ENCODE data around the gene GHR.

The GHR gene

GRCh38 chr5:42587096-42587723 is 164.0 kb downstream of the GHR start:
- no peak for TF ChIP-seq CTCF (IDR thresholded peaks at IDR 0.05; ENCODE audit: control insufficient read depth, insufficient read depth, low read depth, low read length, missing control alignments)
- DNase-seq (ENCODE audit: low read depth): no peak
- no peak overlapping the region for H3K4me3 ChIP-seq (ENCODE audit: control insufficient read depth, low read depth, low read length)

- H3K4me3 ChIP-seq (ENCODE audit: control insufficient read depth, low read depth, low read length): no peak overlapping the region
- no peak for DNase-seq (ENCODE audit: low read depth)
- no peak for TF ChIP-seq CTCF (IDR thresholded peaks at IDR 0.05; ENCODE audit: control insufficient read depth, insufficient read depth, low read depth, low read length, missing control alignments)
These were observed 167.3 kb downstream of the GHR start for GRCh38 chr5:42590566-42590965.

GRCh38 chr5:42591015-42591414 is 167.8 kb downstream of the GHR start:
- no peak for TF ChIP-seq CTCF (IDR thresholded peaks at IDR 0.05; ENCODE audit: control insufficient read depth, insufficient read depth, low read depth, low read length, missing control alignments)
- no peak overlapping the region for H3K4me3 ChIP-seq (ENCODE audit: control insufficient read depth, low read depth, low read length)
- DNase-seq (ENCODE audit: low read depth): no peak

- no peak overlapping the region for H3K4me3 ChIP-seq (ENCODE audit: control insufficient read depth, low read depth, low read length)
- DNase-seq (ENCODE audit: low read depth): no peak
- TF ChIP-seq CTCF (IDR thresholded peaks at IDR 0.05; ENCODE audit: control insufficient read depth, insufficient read depth, low read depth, low read length, missing control alignments): no peak
These were observed 169.3 kb downstream of the GHR start for GRCh38 chr5:42592401-42593140.

GRCh38 chr5:42593591-42593990 is 170.4 kb downstream of the GHR start:
- H3K4me3 ChIP-seq (ENCODE audit: control insufficient read depth, low read depth, low read length): no peak overlapping the region
- DNase-seq (ENCODE audit: low read depth): no peak
- TF ChIP-seq CTCF (IDR thresholded peaks at IDR 0.05; ENCODE audit: control insufficient read depth, insufficient read depth, low read depth, low read length, missing control alignments): no peak

- DNase-seq (ENCODE audit: low read depth): no peak
- no peak for TF ChIP-seq CTCF (IDR thresholded peaks at IDR 0.05; ENCODE audit: control insufficient read depth, insufficient read depth, low read depth, low read length, missing control alignments)
- H3K4me3 ChIP-seq (ENCODE audit: control insufficient read depth, low read depth, low read length): no peak overlapping the region
These were observed 172.4 kb downstream of the GHR start for GRCh38 chr5:42595597-42595996.
